Measurements from ENCODE around the gene MTUS2. TPM values are rescaled to one million over a fixed set of nuclear protein-coding genes. Genes with fewer than 3 reads are reported as not detected.

MTUS2 gene
- total RNA-seq, 6 donors from 2014 or later: 0.11 to 1.6 (median 0.20) TPM; not detected in 1

DNA sequence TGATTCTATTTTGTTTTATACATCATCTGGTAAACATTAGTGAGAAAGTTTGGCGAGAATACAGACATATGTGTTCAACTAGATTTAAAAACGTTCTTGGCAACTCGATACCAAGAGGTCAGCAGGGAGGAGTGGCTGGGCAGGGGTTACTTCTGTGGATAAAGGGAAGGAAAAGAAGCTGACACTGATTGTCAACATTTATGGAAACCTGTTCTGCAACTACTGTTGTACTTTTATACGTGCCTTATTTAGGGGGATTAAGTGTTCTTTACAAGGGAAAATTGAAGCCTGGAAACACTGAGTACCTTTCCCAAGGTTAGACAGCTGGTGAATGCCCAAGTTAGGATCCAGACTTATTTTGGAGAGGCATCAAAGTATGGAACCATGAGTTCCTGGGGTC, 65.0 kb downstream of the MTUS2 start:
- TF ChIP-seq POLR2AphosphoS5 (IDR thresholded peaks at IDR 0.05) (no peak), POLR2A (IDR thresholded peaks at IDR 0.05) (no peak), EP300 (IDR thresholded peaks at IDR 0.05) (no peak)
- TF ChIP-seq, protein P1, sequence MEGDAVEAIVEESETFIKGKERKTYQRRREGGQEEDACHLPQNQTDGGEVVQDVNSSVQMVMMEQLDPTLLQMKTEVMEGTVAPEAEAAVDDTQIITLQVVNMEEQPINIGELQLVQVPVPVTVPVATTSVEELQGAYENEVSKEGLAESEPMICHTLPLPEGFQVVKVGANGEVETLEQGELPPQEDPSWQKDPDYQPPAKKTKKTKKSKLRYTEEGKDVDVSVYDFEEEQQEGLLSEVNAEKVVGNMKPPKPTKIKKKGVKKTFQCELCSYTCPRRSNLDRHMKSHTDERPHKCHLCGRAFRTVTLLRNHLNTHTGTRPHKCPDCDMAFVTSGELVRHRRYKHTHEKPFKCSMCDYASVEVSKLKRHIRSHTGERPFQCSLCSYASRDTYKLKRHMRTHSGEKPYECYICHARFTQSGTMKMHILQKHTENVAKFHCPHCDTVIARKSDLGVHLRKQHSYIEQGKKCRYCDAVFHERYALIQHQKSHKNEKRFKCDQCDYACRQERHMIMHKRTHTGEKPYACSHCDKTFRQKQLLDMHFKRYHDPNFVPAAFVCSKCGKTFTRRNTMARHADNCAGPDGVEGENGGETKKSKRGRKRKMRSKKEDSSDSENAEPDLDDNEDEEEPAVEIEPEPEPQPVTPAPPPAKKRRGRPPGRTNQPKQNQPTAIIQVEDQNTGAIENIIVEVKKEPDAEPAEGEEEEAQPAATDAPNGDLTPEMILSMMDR (IDR thresholded peaks at IDR 0.05): no peak

DNA sequence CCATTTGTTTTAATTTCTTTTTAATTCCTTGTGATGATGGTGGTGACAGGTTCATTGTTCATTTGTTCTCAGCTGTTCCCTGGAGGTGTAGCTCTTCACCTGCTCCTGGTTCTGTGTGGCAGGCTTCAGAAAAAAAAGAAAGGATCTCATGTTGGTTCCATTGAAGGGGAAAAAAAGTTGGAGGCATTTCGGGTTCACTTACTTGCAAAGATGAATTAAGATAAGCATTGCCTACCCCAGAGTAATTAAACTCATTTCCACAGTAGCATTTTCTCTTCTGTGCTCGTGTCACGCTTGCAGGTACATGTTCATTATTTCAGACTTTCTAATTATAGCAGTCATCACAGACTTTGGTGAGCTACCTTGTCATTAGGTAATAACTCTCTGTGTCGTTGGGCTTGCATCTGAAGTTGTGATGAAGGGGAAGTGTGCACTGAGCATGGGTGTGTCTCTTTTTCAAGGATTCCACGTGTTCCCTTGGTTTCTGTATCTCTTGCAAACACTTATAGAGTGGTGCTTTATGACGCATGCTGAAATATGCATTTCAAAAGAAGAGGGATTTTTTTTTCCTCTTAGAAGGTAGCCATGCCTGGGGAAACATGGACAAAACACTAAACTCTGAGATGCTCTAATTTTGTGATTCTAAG, 69.1 kb downstream of the MTUS2 start:
- no peak overlapping the region for H3K27ac ChIP-seq
- DNase-seq (no peak), ATAC-seq (ENCODE audit: low FRiP score in 2 of 2) (no peak)
- H3K36me3 ChIP-seq: no peaks in the 10 kb centered on the region
- no peaks in the 10 kb centered on the region for H3K4me1 ChIP-seq
- 56 to 67% methylated on average over 6 of the region's 6 CpGs for WGBS, 2 donors
- TF ChIP-seq, protein P1 (IDR thresholded peaks at IDR 0.05): no peak
- TF ChIP-seq POLR2A (IDR thresholded peaks at IDR 0.05): no peak
- TF ChIP-seq EP300 (IDR thresholded peaks at IDR 0.05): no peak
- TF ChIP-seq POLR2AphosphoS5 (IDR thresholded peaks at IDR 0.05): no peak
- H3K4me3 ChIP-seq: no peak overlapping the region
- no peaks in the 10 kb centered on the region for H3K27me3 ChIP-seq
- H3K9me3 ChIP-seq: no peaks in the 10 kb centered on the region

More for the DNA sequence above, 65.0 kb downstream of the MTUS2 start:
- Histone ChIP-seq H3K4me3 (no peak overlapping the region), H3K27me3 (no peaks in the 10 kb centered on the region), H3K36me3 (no peaks in the 10 kb centered on the region), H3K9me3 (no peaks in the 10 kb centered on the region), H3K4me1 (no peaks in the 10 kb centered on the region), H3K27ac (no peak overlapping the region)
- ATAC-seq (ENCODE audit: low FRiP score in 2 of 2) (no peak), DNase-seq (no peak)
- WGBS, 2 donors: 41% methylated on average over 4 of the region's 4 CpGs

DNA sequence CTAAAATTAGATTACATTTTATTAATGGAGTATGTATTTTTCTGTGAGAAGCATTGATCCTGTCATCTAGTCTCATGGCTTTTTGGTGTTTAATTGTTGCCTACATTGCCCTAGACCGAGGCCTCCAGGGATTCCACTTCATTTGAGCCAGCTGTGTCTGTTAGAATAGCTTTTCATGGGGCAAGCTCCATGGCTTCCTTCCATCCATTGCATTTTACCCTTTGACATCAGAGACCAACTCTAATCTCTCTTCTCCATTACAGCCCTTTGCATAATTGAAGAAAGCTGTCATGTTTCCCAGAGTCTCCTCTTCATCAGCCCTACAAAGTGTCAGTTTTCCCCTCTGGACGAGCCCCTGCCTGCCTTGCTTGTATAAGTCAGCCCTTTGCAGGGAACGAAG, 70.6 kb downstream of the MTUS2 start:
- no peak for ATAC-seq (ENCODE audit: low FRiP score in 2 of 2)
- no peak for TF ChIP-seq POLR2AphosphoS5 (IDR thresholded peaks at IDR 0.05)
- TF ChIP-seq POLR2A (IDR thresholded peaks at IDR 0.05): no peak
- TF ChIP-seq, protein P1 (IDR thresholded peaks at IDR 0.05): no peak
- TF ChIP-seq EP300 (IDR thresholded peaks at IDR 0.05): no peak
- Histone ChIP-seq H3K4me3 (no peak overlapping the region), H3K4me1 (no peaks in the 10 kb centered on the region), H3K9me3 (no peaks in the 10 kb centered on the region), H3K27ac (no peak overlapping the region), H3K27me3 (no peaks in the 10 kb centered on the region), H3K36me3 (no peaks in the 10 kb centered on the region)
- DNase-seq: no peak
- 67 to 70% methylated on average over 3 of the region's 3 CpGs for WGBS, 2 donors

DNA sequence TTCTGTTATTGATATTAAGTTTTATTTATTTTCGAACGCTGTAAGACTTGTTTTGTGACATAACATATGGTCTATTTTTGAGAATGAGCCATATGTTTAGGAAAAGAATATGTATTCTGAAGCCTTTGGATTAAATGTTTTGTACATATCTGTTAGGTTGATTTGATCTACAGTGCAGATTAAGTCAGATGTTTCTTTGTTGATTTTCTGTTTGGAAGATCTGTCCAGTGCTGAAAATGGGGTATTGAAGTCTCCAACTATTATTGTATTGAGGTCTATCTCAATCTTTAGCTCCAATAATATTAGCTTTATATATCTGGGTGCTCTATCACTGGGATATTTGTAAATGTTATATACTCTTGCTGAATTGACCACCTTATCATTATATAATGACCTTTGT, 97.9 kb downstream of the MTUS2 start:
- H3K9me3 ChIP-seq: peaks cover 0 to 18% (median 6%) of the 10 kb centered on the region in 4 donors
- no peak overlapping the region for H3K4me3 ChIP-seq
- TF ChIP-seq POLR2AphosphoS5 (IDR thresholded peaks at IDR 0.05): no peak
- TF ChIP-seq, protein P1 (IDR thresholded peaks at IDR 0.05): no peak
- no peak for TF ChIP-seq POLR2A (IDR thresholded peaks at IDR 0.05)
- TF ChIP-seq EP300 (IDR thresholded peaks at IDR 0.05): no peak
- WGBS, 2 donors: 92 to 95% methylated on average over 2 of the region's 2 CpGs
- DNase-seq (no peak), ATAC-seq (ENCODE audit: low FRiP score in 2 of 2) (no peak)
- no peak overlapping the region for H3K27ac ChIP-seq
- H3K36me3 ChIP-seq: no peaks in the 10 kb centered on the region
- no peaks in the 10 kb centered on the region for H3K27me3 ChIP-seq
- no peaks in the 10 kb centered on the region for H3K4me1 ChIP-seq

- Histone ChIP-seq H3K27me3 (no peaks in the 10 kb centered on the region), H3K4me1 (no peaks in the 10 kb centered on the region), H3K9me3 (peaks cover 0 to 10% (median 4%) of the 10 kb centered on the region in 4 donors), H3K36me3 (no peaks in the 10 kb centered on the region), H3K4me3 (no peak overlapping the region), H3K27ac (no peak overlapping the region)
- whole genome bisulfite sequencing, 2 donors: 58 to 65% methylated on average over 6 of the region's 6 CpGs
- ATAC-seq (ENCODE audit: low FRiP score in 2 of 2): no peak
- no peak for DNase-seq
- TF ChIP-seq EP300 (IDR thresholded peaks at IDR 0.05): no peak
- TF ChIP-seq POLR2A (IDR thresholded peaks at IDR 0.05): no peak
- TF ChIP-seq POLR2AphosphoS5 (IDR thresholded peaks at IDR 0.05): no peak
- TF ChIP-seq, protein P1 (IDR thresholded peaks at IDR 0.05): no peak
Observed at GRCh38 chr13:28922341-28922740, 102.2 kb downstream of the MTUS2 start.
